ENCODE measurements around the gene PAIP2.

The PAIP2 gene

DNA sequence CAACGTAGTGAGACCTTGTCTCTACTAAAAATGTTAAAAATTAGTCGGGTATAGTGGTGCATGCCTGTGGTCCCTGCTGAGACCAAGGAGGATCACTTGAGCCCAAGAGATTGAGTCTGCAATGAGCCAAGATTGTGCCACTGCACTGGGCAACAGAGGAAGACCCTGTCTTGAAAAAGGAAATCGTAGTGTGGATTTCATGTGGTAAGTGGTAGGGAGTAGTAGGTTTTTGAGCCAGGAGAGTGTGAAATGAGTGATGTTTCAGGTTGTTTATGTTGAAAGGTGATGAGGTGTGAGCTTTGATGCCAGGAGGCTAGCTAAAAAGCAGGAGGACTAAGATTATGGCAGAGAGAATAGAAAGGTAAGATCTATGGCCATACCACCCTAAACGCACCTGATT, 42.2 kb upstream of the PAIP2 start:
- Histone ChIP-seq H3K27me3 (ENCODE audit: insufficient read depth, low read length, poor library complexity, severe bottlenecking) (peaks cover 4% of the 10 kb centered on the region), H4K20me1 (ENCODE audit: insufficient read depth, low read length, poor library complexity, severe bottlenecking) (peaks cover 98% of the 10 kb centered on the region), H3K4me1 (ENCODE audit: insufficient read depth, low read length, poor library complexity, severe bottlenecking) (peaks cover 46% of the 10 kb centered on the region), H3K9me3 (ENCODE audit: insufficient read depth, low read depth, low read length) (no peaks in the 10 kb centered on the region), H3K9ac (ENCODE audit: low read depth, low read length, poor library complexity, severe bottlenecking) (no peak overlapping the region), H3K9me2 (replicated peaks; ENCODE audit: low read depth, low read length) (no peaks in the 10 kb centered on the region), H3K4me3 (ENCODE audit: low read length, poor library complexity, severe bottlenecking) (peak overlapping the region; percentile 95), H3F3A (ENCODE audit: low read depth) (no peaks in the 10 kb centered on the region), H3K36me3 (ENCODE audit: insufficient read depth, low read length) (no peaks in the 10 kb centered on the region), H3K79me2 (ENCODE audit: insufficient read depth, low read length) (peaks cover 100% of the 10 kb centered on the region), H2AFZ (ENCODE audit: low read length) (no peak overlapping the region), H3K4me2 (ENCODE audit: low read depth, low read length, poor library complexity, severe bottlenecking) (peak overlapping the region; percentile 90)
- TF ChIP-seq, protein P1, sequence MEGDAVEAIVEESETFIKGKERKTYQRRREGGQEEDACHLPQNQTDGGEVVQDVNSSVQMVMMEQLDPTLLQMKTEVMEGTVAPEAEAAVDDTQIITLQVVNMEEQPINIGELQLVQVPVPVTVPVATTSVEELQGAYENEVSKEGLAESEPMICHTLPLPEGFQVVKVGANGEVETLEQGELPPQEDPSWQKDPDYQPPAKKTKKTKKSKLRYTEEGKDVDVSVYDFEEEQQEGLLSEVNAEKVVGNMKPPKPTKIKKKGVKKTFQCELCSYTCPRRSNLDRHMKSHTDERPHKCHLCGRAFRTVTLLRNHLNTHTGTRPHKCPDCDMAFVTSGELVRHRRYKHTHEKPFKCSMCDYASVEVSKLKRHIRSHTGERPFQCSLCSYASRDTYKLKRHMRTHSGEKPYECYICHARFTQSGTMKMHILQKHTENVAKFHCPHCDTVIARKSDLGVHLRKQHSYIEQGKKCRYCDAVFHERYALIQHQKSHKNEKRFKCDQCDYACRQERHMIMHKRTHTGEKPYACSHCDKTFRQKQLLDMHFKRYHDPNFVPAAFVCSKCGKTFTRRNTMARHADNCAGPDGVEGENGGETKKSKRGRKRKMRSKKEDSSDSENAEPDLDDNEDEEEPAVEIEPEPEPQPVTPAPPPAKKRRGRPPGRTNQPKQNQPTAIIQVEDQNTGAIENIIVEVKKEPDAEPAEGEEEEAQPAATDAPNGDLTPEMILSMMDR (conservative IDR thresholded peaks at IDR 0.05; ENCODE audit: low read length): no peak
- no peak for TF ChIP-seq EZH2phosphoT487 (IDR thresholded peaks at IDR 0.05; ENCODE audit: borderline replicate concordance)

DNA sequence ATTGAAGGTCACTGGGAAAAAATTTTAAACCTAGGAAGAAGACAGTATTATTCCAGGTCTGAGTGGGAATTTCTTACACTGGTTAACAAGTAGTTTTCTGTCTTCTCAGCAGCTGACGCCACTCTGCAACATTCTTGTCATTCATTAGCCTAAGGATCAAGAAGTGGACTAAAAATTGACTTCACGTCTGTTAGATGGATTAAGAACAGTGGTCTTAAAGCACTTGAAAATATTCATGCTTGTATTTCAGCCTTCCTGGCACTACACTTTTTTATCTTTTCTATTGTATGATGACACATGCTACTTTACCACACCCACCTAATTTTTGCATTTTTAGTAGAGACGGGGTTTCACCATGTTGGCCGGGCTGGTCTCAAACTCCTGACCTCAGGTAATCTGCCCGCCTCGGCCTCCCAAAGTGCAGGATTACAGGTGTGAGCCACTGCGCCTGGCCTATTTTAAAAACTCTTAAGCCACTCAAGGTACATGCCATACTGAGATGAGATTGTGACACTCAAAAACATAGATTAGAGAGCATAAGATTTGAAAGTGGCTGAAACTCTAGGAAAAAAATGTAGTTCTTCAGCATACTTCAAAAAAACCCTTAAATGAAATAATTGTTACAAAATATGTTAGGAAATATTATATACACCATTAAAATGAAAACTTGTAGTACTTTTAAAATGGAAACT, 39.7 kb upstream of the PAIP2 start:
- peaks cover 53% of the 10 kb centered on the region for H3K4me1 ChIP-seq (ENCODE audit: insufficient read depth, low read length, poor library complexity, severe bottlenecking)
- no peaks in the 10 kb centered on the region for H3F3A ChIP-seq (ENCODE audit: low read depth)
- TF ChIP-seq, protein P1 (conservative IDR thresholded peaks at IDR 0.05; ENCODE audit: low read length): no peak
- no peak for TF ChIP-seq EZH2phosphoT487 (IDR thresholded peaks at IDR 0.05; ENCODE audit: borderline replicate concordance)
- H3K9ac ChIP-seq (ENCODE audit: low read depth, low read length, poor library complexity, severe bottlenecking): no peak overlapping the region
- H3K9me3 ChIP-seq (ENCODE audit: insufficient read depth, low read depth, low read length): no peaks in the 10 kb centered on the region
- no peaks in the 10 kb centered on the region for H3K36me3 ChIP-seq (ENCODE audit: insufficient read depth, low read length)
- no peaks in the 10 kb centered on the region for H3K9me2 ChIP-seq (replicated peaks; ENCODE audit: low read depth, low read length)
- H3K27me3 ChIP-seq (ENCODE audit: insufficient read depth, low read length, poor library complexity, severe bottlenecking): no peaks in the 10 kb centered on the region
- peak overlapping the region; percentile 19 for H3K4me2 ChIP-seq (ENCODE audit: low read depth, low read length, poor library complexity, severe bottlenecking)
- H2AFZ ChIP-seq (ENCODE audit: low read length): no peak overlapping the region
- H4K20me1 ChIP-seq (ENCODE audit: insufficient read depth, low read length, poor library complexity, severe bottlenecking): peaks cover 98% of the 10 kb centered on the region
- H3K79me2 ChIP-seq (ENCODE audit: insufficient read depth, low read length): peaks cover 100% of the 10 kb centered on the region
- no peak overlapping the region for H3K4me3 ChIP-seq (ENCODE audit: low read length, poor library complexity, severe bottlenecking)

DNA sequence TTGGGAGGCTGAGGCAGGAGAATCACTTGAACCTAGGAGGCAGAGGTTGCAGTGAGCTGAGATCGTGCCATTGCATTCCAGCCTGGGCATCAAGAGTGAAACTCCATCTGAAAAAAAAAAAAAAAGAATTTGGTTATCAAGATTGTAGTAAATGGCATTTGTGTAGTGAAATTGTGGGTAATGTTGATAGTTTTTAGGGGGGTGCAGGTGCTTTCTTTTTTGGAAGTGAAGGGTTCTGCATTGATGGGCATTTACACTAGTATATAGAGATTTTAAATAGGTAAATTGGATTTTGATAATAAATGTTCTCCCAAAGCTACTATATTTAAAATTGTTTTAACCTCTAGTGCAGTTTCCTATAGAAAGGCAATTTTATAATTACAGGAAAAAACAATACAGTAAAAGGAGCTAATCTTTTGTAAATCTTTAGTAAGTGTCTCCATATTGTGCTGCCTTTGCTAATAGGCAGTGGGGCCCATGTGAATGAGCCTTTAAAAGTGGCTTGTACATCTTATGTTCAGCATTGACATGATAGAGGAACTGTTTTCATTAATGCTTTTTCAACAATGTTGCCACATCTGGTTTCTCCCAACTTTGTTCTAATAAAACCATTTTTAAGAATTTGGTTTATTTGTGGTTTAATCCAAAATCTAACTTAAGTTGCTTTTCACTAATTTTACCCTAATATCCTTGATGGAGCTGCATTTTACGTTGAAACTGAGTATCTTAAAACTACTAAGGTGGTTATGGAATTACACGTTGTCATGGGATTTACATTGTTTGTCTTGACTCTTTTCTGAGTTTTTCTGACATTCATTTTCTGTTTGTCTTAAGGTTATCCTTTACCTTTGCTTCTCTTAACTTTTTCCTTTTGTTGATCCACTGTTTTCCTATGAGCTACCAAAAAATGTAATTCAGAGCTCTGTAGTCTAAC, 37.0 kb upstream of the PAIP2 start:
- Histone ChIP-seq H3K79me2 (ENCODE audit: insufficient read depth, low read length) (peaks cover 100% of the 10 kb centered on the region), H3K4me1 (ENCODE audit: insufficient read depth, low read length, poor library complexity, severe bottlenecking) (peaks cover 37% of the 10 kb centered on the region), H3K9me3 (ENCODE audit: insufficient read depth, low read depth, low read length) (no peaks in the 10 kb centered on the region), H3K27me3 (ENCODE audit: insufficient read depth, low read length, poor library complexity, severe bottlenecking) (no peaks in the 10 kb centered on the region), H2AFZ (ENCODE audit: low read length) (no peak overlapping the region), H4K20me1 (ENCODE audit: insufficient read depth, low read length, poor library complexity, severe bottlenecking) (peaks cover 98% of the 10 kb centered on the region), H3F3A (ENCODE audit: low read depth) (no peaks in the 10 kb centered on the region), H3K4me2 (ENCODE audit: low read depth, low read length, poor library complexity, severe bottlenecking) (peak overlapping the region; percentile 26), H3K36me3 (ENCODE audit: insufficient read depth, low read length) (peaks cover 11% of the 10 kb centered on the region; the same call in 1 of the 2 replicates), H3K4me3 (ENCODE audit: low read length, poor library complexity, severe bottlenecking) (peak overlapping the region; percentile 26), H3K9ac (ENCODE audit: low read depth, low read length, poor library complexity, severe bottlenecking) (no peak overlapping the region), H3K9me2 (replicated peaks; ENCODE audit: low read depth, low read length) (no peaks in the 10 kb centered on the region)
- TF ChIP-seq, protein P1 (conservative IDR thresholded peaks at IDR 0.05; ENCODE audit: low read length): no peak

Measured in Loucy (cell line).